GM21367 (cell line): ENCODE measurements around the gene CYREN.
"Not testable (repeated sequence)": the region's sequence is repeated elsewhere in the genome, so short reads cannot be mapped to it uniquely, and the experiment has no call there.

Experiments
- ATAC-seq: cut with Tn5 transposase; IDR thresholded peaks from one replicate; pipeline ENCODE4 v1.9.1; 2021; ENCODE audit not compliant: unreplicated experiment

Gene CYREN

DNA sequence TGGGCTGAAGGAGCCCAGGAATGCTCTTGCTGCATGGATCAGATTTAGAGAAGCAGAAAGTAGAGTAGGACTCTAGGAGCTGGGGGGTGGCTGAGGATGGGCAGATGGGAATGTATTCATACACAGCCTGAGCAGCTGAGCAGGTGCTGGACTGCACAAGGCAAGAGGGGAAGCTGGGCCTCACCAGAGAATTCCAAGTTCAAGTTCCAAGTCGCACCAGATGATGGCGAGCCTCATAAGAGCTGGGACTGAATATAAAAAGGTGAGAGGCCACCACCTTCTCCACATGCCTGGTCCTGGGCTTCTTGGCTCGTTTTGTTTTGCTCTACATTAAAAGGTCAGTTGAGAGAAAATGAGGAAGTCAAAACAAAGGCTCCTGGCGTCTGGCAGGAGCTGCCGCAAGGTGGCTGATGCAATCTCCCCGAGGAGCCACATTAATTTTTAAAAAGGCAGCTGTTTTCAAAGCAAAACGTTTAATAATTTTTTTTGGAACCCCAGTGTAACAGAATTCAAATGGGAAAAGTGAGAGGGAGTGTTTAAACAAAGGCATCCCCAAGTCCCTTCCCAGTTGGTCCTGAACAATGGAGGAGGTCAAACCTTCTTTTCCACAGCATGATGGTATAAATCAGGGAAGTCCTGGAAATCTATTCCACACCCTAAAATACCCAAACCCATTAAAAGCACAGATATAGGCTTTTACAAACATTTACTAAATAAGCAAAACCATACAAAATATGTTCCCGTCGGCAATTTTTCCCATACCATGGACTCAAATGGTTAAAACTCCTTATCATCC lies 9.5 kb downstream of the CYREN start:
- no peak for ATAC-seq

DNA sequence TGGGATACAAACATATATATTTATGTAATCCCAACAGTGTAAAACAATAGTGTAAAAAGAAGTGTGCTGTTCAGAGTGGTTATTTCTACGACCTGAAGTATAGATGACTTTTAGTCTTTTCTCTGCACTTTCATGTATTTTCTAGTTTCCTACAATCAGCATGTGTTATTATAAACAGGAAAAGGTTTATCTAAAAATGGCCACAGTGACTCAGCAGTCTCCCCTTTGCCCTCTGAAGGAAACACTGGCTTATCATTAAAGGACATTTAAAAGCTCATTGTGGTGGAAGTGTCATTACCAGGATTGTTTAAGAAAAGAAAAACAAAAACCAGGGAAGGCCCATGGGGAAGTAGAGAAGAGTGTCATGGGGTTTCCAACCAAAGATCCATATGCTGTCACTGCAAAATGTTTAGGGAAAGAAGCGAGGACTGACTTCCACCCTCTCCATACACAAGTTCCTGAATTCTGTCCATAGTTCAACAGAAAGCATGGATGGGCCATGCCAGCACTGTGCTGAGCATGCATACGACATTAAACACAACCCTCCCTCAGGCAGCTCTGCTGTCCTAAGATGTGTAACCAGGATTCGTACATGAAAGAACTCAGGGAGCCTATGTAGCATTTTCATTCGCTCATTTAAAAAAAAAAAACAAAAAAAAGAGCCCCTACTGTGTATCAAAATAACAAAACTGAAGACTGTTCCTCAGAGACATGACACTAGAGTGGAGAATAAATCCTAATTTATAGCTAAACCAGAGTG lies 10.2 kb downstream of the CYREN start:
- ATAC-seq, result peak; percentile 40

DNA sequence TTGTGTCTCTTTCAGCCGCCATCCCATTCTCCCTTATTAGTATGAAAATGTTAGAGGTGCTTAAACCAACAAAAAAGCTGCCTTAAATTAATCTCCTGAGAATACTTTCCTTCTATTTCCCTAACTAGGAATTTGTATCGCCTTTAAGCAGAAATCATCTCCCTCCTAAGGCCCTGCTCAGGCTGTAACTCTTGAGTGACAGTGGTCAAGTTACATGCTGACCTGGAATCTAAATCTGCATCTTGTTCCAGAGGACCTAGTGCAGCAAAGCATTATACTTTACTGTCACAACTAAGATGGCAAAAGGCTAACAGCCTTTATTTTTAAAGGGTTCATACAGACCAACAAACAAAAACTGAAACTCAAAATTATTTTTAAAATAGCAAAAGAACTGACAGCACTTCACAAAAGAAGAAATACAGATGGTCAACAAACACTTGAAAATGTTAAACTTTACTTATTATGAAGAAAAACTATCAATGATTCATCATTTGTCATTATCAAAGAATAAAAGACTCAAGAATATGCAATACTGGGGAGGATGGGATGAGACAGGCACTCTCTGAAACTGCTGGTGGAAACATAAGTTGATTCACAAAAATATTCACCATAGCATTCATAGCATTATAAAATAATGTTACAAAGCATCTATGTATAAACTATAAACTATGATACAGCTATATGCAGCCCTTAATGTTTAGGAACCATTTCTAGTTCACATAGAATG lies 11.0 kb downstream of the CYREN start:
- no peak for ATAC-seq

DNA sequence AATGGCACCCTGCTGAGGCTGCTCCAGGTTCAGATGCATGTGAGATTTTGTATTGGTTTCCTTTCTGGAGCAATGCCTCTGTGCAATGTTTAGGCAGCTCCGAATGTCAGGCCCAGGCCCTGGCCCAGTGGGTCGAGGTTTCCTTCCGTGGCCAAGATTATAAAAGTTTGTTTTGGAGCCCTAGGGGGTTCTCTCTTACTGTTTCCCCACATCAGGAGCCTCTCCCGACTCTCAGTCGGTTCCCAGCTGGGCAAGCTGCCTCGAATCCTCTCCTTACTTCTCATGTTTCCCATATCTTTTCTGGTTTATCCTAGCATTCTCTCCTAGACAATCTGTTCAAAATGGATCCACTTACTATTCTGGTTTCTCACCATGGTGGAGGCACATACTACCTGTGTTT lies 11.6 kb downstream of the CYREN start:
- no peak for ATAC-seq

DNA sequence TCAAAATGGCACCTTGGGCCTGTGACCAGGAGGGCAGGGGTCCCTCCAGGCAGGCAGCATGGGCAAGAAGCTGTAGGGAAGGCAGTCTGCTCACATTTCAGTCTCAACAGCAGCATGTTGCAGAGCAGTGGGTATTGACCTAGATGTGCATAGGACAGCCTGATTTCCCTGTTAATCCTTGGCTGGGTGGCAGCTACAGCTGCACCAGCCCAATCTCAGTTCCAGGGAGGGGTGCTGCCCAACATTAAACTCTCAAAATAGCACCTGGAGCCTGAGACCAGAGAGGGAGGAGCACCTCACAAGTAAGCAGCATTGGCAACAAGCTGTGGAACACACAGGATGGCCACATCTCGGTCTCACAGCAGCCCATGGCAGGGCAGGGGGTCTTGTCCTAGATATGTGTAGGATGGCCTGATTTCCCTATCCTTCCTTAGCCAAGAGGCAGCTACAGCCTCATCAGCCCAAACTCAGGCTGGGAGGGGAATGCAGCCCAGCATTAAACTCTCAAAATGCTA lies 12.3 kb downstream of the CYREN start:
- ATAC-seq, result no peak

DNA sequence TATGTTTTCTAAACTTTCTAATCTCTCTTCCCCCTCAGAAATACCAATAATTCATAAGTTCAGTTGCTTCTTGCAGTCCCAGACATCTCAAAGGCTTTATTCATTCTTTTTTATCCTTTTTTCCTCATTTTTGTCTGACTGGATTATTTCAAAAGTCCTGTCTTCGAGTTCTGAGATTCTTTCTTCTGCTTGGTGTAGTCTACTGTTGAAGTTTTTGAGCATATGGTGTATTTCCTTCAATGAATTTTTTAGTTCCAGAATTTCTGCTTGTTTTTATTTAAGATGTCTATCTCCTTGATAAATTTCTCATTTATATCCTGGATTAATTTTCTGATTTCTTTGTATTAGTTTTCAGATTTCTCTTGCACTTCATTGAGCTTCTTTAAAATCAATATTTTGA lies 14.2 kb downstream of the CYREN start:
- ATAC-seq, result no peak

DNA sequence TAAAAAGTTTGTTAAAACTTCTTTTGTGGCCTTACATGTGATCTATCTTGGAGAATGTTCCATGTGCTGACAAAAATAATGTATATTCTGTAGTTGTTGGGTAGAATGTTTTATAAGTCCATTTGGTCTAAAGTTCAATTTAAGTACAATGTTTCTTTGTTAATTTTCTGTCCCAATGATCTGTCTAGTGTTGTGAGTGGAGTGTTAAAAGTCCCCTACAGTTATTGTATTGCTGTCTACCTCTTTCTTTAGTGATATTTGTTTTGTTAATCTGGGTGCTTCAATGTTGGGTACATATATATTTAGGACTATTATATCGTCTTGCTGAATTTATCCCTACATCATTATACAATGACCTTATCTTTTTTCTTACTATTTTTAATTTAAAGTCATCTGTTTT lies 15.8 kb downstream of the CYREN start:
- no peak for ATAC-seq

DNA sequence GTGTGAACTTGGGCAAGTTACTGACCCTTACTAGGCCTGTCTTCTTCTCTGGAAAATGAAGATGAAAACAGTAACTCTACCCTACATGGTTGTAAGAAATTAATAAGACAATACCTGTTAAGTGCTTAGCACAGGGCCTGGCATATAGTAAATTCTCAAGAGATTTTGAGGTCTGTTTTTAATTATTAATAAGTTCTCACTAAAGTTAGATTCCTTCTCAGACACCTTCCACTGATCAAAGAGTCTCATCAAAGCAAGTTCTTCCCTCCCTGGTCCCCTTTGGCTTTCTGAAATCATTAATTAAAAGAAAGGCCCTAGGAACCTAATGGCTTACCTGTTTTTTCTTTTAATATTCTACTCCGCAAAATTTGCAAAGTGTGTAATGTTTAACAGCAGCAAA lies 18.1 kb downstream of the CYREN start:
- no peak for ATAC-seq

DNA sequence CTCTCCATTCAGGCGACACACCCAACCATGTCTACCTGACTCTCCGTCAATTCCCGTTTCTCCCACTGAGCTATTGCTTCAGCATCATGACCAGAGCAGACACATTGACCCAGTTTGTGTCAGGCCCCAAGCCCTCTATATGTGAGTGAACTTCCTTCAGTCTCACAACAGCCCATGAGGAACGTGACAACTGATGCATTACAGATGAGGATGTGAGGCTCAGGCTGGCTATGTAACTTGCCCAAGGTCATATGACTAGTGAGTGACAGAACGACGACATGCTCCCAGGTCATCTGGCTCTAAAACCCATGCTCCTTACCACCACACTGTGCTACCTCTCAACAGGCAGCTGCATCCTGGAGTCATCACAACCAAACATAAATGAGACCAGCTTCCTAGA lies 19.0 kb downstream of the CYREN start:
- no peak for ATAC-seq

DNA sequence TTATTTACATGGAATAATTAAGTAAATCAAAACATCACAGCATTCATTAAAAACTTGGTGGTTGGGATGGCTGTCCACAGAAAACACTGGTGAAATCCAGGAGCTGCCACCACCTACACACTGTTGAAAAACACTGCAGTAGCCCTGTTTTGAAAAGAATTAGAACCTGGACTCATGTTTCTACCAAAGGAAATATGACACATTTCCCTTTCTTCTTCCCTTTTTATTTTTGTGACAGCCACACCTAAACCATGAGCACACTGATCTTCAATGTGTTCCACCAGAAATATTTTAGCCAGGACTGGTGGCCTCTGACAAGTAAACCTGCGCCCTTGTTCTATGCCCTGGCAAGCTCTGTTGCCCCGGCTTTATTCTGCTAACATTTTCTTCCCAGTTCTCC lies 19.4 kb downstream of the CYREN start:
- no peak for ATAC-seq

DNA sequence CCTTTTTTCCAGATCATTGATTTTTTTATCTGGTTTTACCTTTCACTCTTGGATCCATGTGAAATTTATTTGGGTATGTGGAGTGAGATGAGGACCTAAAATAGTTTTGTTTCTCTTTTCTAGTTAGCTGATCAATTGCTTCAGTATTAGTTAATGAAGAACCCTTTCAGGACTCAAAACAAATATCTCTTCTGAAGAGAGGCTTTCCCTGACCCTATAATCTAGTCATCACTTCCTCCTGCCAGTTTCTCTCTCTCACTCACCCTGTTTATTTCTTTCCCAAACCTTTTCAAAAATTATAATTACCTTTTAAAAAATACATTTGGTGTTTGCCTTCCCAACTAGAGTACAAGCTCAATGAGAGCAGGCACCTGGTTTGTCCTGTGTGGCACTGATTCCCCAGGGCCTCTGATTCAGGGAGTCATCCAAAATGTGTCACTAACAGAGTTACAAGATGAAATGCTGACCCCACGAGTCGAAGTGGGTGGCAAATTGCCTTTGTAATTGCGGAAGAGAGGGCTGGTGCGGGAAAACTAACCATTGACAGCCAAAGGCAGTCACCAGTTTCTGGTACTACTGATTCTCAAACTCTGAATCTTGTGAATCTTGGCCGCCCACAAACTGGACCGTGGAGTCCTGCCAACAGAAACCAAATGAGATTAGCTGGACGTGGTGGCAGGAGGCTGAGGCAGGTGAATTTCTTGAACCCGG lies 20.3 kb downstream of the CYREN start:
- ATAC-seq, result no peak

DNA sequence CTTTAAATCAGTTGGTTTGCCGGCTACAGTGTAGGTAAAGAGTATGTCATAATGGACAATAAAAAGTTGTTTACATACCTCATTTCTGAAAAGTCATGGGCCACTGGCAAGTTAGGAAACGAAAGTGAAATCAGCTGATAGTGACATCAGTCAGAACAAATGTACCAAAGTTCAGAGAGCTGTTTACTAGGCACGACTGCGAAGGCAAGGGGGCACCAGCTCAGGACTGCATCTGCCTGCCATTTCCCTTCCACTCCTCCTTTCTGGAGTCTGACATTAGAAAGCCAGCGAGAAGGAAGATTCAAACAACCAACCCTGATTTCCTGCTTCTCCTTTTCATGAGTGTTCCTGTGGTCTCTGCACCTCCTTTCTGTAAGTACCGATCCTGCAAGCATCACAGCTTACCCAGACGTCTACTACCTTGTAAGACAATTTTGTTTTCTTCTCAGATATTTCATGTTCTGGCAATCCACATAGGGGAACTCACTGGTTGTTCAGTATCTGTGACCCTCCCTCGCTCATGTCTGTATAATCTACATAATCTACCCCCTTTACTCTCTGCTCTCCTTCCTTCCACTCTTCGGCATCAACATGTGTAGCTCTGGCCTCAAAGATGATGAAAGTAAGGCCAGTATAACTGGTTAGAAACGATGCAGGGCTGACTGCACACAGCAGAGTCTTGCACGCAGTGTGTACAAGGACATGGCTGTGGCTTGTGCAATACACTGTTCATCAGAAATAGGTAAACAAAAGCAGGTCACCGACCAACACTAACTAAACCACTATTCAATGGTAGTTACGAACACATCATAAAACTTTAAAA lies 22.4 kb downstream of the CYREN start, which contains the start of gene TMEM140:
Gene TMEM140 (plus strand): TSS at position 174 of the 823 bp plus-strand sequence. CDS start 16,370 bp downstream, outside the sequence.
- peak; percentile 64 for ATAC-seq

DNA sequence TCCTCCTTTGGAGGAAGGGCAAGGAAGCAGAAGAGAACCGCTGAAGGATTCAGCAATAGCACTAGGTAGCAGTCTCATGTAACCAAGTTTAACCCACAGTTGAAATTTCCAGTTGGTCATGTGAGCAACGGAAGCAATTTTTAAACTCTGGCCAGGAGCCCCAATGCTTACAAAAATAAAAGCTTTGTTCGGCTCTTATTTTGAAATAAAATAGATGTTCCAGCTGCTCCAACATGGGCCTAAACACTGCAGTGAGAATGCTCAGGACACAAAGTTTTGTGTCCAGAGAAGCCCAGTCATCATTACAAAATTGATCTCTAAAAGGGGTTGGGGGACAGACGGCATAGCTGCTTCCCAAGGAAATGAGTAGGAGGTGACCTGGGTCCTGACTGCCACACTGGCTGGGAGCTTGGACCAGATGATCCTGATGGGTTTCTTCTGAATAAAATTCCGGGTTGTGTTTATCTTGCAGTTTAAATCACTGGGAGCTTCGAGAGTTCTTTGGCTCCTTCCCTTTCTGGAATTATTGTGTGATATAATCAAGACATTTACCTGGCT lies 23.1 kb downstream of the CYREN start:
- no peak for ATAC-seq

DNA sequence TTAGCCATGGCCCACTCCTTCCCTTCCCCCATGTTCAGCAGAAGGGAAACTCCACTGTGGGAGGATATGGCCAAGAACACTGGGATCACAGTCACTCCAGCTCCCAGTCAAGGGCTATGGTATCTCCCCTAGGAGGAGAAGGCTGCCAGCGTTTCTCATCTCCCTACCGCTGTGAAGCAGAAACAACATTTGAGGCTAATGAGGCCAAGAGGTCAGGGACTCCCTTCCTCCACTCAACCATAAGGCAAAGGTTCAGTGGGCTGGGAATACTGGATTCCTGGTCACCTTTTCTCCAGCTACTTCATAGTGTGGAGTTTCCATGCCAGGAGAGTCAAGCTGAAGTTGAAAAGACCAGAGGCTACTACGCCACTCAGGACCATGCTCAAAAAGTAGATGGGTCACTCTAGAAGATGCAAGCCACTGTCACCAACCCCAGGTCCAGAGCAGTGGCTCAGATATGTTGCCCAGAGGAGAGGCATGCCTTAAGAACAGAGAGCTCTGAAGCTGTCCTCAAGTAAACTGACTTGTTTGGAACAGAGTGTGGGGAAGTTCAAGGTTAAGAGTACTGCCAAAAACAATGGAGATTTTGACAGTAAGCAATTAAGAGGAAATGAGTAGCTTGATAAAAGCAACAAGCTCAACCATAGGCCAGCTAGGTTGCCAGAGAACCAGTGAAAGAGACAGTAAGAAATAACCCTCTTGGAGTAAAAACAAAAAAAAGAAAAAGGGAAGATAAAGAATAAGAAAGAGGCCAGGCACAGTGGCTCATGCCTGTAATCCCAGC lies 26.4 kb downstream of the CYREN start:
- ATAC-seq, result no peak

DNA sequence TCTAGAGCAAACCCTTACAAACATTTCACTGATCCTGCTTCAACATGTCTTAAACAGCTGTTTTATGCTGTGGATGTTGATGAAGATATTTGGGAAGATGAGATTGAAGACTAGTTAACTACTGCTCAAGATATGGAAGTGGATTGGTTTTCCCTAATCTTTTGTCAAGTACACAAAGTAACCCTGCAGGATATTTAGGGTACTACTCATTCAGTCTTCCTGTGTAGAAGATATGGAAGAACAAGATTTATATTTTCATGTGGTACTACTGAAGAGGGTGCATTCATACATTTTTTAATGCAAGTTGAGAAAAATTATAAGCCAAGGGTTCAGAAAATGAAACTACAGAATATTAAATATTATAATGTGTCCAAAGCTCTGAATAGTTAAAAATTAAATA lies 40.9 kb downstream of the CYREN start:
- ATAC-seq, result no peak

DNA sequence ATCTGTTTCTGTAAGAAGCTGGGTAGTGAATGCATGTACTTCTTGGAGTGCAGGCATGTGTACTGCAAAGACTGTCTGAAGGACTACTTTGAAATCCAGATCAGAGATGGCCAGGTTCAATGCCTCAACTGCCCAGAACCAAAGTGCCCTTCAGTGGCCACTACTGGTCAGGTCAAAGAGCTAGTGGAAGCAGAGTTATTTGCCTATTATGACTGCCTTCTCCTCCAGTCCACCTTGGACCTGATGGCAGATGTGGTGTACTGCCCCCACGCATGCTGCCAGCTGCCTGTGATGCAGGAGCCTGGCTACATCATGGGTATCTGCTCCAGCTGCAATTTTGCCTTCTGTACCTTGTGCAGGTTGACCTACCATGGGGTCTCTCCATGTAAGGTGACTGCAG lies 41.6 kb downstream of the CYREN start:
- no peak for ATAC-seq

DNA sequence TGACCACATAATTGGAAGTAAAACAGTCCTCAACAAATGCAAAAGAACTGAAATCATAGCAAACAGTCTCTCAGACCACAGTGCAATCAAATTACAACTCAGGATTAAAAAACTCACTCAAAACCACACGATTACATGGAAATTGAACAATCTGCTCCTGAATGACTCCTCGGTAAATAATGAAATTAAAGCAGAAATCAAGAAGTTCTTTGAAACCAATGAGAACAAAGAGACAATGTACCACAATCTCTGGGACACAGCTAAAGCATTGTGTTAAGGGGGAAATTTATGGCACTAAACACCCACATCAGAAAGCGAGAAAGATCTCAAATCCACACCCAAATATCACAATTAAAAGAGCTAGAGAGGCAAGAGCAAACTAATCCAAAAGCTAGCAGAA lies 45.9 kb downstream of the CYREN start:
- not testable (repeated sequence) for ATAC-seq

DNA sequence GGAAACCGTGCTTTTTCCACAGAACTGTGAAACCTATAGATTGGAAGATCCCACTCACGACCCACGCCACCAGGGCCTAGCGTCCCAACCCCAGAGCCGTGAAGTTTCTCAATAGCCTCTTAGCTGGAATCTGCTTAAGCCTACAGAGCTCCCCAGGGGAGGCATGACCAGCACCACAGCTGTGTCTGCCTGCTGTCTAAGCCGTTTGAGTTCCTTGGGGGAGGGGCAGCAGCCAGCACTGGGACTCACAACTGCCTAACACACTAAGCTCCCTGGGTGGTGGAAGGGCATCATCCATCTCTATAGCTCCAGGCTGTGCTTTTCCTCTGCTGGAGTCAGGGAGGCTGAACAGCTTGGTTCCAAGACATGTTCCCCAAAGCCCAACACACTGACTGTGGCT lies 48.6 kb downstream of the CYREN start:
- ATAC-seq, result no peak

DNA sequence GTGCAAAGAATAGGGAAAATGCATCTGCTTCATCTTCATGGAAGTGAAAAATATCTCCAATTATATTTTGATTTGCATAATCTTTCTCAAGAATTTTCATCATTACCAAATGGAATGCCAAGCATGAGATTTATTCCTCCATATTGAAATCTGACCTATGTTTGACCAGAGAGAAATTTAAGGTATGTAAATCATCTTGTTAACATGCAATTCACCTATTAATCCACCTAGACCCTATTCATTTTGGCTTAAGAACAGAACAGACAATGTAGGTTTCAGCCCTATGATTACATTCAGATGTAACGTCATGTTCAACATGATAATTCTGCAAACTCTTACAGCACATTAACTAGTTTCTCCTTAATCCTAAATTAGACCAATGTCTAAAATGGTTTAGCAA lies 53.4 kb downstream of the CYREN start:
- no peak for ATAC-seq
